WTC11 (cell line): ENCODE measurements around the gene KRT9. TPM values are rescaled to one million over a fixed set of nuclear protein-coding genes. Genes with fewer than 3 reads are reported as not detected.
"Not testable (repeated sequence)": the region's sequence is repeated elsewhere in the genome, so short reads cannot be mapped to it uniquely, and the experiment has no call there.

Experiments
- ATAC-seq: fragments of 200-7000 bp; cut with Tn5 transposase; 2 replicates; pipeline ENCODE4 v1.10.0; 2021; ENCODE audit warnings: mild to moderate bottlenecking, moderate library complexity
- CTCF ChIA-PET: fragments of 300-600 bp; sonication (Branson Sonifier 250); formaldehyde crosslinking; loops from one replicate; lab custom pipeline; 2021; ENCODE audit warnings: antibody characterized with exemption; lab: Charles Lee
- POLR2A ChIA-PET: fragments of 350-600 bp; sonication (Branson Sonifier 250); formaldehyde crosslinking; loops from one replicate; lab custom pipeline; 2021; ENCODE audit warnings: antibody characterized with exemption; lab: Charles Lee
- DNase-seq: peaks from one replicate; pipeline ENCODE4 v3.0.0; 2021; ENCODE audit warnings: low spot score
- H3K27ac Mint-ChIP-seq: 2 replicates; pipeline ENCODE4 v1.8.0; 2021; ENCODE audit warnings: mixed read lengths
- H3K27me3 Mint-ChIP-seq: 2 replicates; pipeline ENCODE4 v1.8.0; 2021; ENCODE audit warnings: low read depth, mild to moderate bottlenecking, moderate library complexity, mixed read lengths
- H3K36me3 Mint-ChIP-seq: 2 replicates; pipeline ENCODE4 v1.8.0; 2021; ENCODE audit warnings: mixed read lengths
- H3K4me1 Mint-ChIP-seq: 2 replicates; pipeline ENCODE4 v1.8.0; 2022; ENCODE audit warnings: mixed read lengths
- H3K4me3 Mint-ChIP-seq: 2 replicates; pipeline ENCODE4 v1.8.0; 2021; ENCODE audit warnings: mild to moderate bottlenecking, moderate library complexity, mixed read lengths
- H3K9me3 Mint-ChIP-seq: 2 replicates; pipeline ENCODE4 v1.8.0; 2021; ENCODE audit warnings: mixed read lengths
- ATF3 ChIP-seq: sonication (generic); formaldehyde crosslinking; conservative IDR thresholded peaks from 2 replicates; pipeline ENCODE4 v1.8.1; 2022; ENCODE audit warnings: mild to moderate bottlenecking, missing genetic modification reagents
- E2F1 ChIP-seq: sonication (generic); formaldehyde crosslinking; IDR thresholded peaks from 2 replicates; pipeline ENCODE4 v1.8.0; 2022; ENCODE audit warnings: mild to moderate bottlenecking, missing genetic modification reagents
- EMX1 ChIP-seq: fragments of 250-450 bp; sonication (Bioruptor Pico); IDR thresholded peaks from 2 replicates; pipeline ENCODE4 v1.8.0; 2021; ENCODE audit warnings: mild to moderate bottlenecking
- ETV6 ChIP-seq: sonication (generic); formaldehyde crosslinking; IDR thresholded peaks from 2 replicates; pipeline ENCODE4 v1.8.1; 2022; ENCODE audit warnings: mild to moderate bottlenecking, missing genetic modification reagents
- HMGXB4 ChIP-seq: sonication (generic); formaldehyde crosslinking; IDR thresholded peaks from 2 replicates; pipeline ENCODE4 v1.8.1; 2023; ENCODE audit warnings: mild to moderate bottlenecking, moderate library complexity, missing genetic modification reagents
- MAX ChIP-seq: sonication (generic); formaldehyde crosslinking; IDR thresholded peaks from 2 replicates; pipeline ENCODE4 v1.8.0; 2022; ENCODE audit warnings: mild to moderate bottlenecking, missing genetic modification reagents
- MXD4 ChIP-seq: fragments of 250-450 bp; sonication (Bioruptor Pico); IDR thresholded peaks from 2 replicates; pipeline ENCODE4 v1.8.0; 2021; ENCODE audit warnings: mild to moderate bottlenecking, moderate library complexity, borderline replicate concordance
- MYBL2 ChIP-seq: sonication (generic); formaldehyde crosslinking; IDR thresholded peaks from 2 replicates; pipeline ENCODE4 v1.8.1; 2023; ENCODE audit warnings: mild to moderate bottlenecking, moderate library complexity, missing genetic modification reagents
- NR1H2 ChIP-seq: sonication (generic); formaldehyde crosslinking; IDR thresholded peaks from 2 replicates; pipeline ENCODE4 v1.9.0; 2021; ENCODE audit warnings: mild to moderate bottlenecking, moderate library complexity, missing genetic modification reagents
- OVOL2 ChIP-seq: fragments of 250-450 bp; sonication (Bioruptor Pico); IDR thresholded peaks from 2 replicates; pipeline ENCODE4 v1.9.0; 2021; ENCODE audit warnings: mild to moderate bottlenecking, borderline replicate concordance
- SMAD4 ChIP-seq: sonication (generic); formaldehyde crosslinking; IDR thresholded peaks from 2 replicates; pipeline ENCODE4 v1.8.0; 2022; ENCODE audit warnings: mild to moderate bottlenecking, missing genetic modification reagents
- ZBTB43 ChIP-seq: sonication (generic); formaldehyde crosslinking; IDR thresholded peaks from 2 replicates; pipeline ENCODE4 v1.8.1; 2023; ENCODE audit warnings: mild to moderate bottlenecking, missing genetic modification reagents
- ZNF232 ChIP-seq: sonication (generic); formaldehyde crosslinking; IDR thresholded peaks from 2 replicates; pipeline ENCODE4 v1.8.0; 2022; ENCODE audit warnings: mild to moderate bottlenecking, missing genetic modification reagents
- ZNF263 ChIP-seq: sonication (generic); formaldehyde crosslinking; IDR thresholded peaks from 2 replicates; pipeline ENCODE4 v1.8.1; 2022; ENCODE audit warnings: low read depth, mild to moderate bottlenecking, moderate library complexity, missing genetic modification reagents
- ZNF281 ChIP-seq: sonication (generic); formaldehyde crosslinking; IDR thresholded peaks from 2 replicates; pipeline ENCODE4 v1.8.0; 2023; ENCODE audit warnings: mild to moderate bottlenecking, missing genetic modification reagents
- ZNF317 ChIP-seq: sonication (generic); formaldehyde crosslinking; IDR thresholded peaks from 2 replicates; pipeline ENCODE4 v1.8.1; 2023; ENCODE audit warnings: low read depth, mild to moderate bottlenecking, moderate library complexity, missing genetic modification reagents, borderline replicate concordance
- ZNF671 ChIP-seq: fragments of 250-450 bp; sonication (Bioruptor Pico); IDR thresholded peaks from 2 replicates; pipeline ENCODE4 v1.8.0; 2021; ENCODE audit warnings: mild to moderate bottlenecking
- total RNA-seq: library from RNA; stranded (reverse); gene quantifications from 3 replicates; pipeline ENCODE4 v1.2.3, GENCODE V29; 2021

KRT9 gene
- total RNA-seq, 1 experiment from 2014 or later, result not detected

GRCh38 chr17:41585301-41586056, 13.6 kb upstream of the KRT9 start:
- Mint-ChIP-seq H3K27me3 (peaks cover 14% of the 10 kb centered on the region), H3K9me3 (no peaks in the 10 kb centered on the region), H3K27ac (no peak overlapping the region), H3K4me3 (no peak overlapping the region), H3K4me1 (peaks cover 3% of the 10 kb centered on the region), H3K36me3 (no peaks in the 10 kb centered on the region)
- no peak for DNase-seq
- ATAC-seq, result no peak
- CTCF ChIA-PET, result interaction anchor here (1.0 to 3.8 kb wide), 5 partner anchors 24 to 80 kb away, joined by 3 to 22 read pairs (median 6); no protein-coding TSS in a partner anchor
- TF ChIP-seq E2F1 (CRISPR knock-in tag) (no peak), ZNF281 (CRISPR knock-in tag) (no peak), MAX (CRISPR knock-in tag) (no peak), MYBL2 (CRISPR knock-in tag) (no peak), NR1H2 (CRISPR knock-in tag) (no peak), ZBTB43 (CRISPR knock-in tag) (no peak)
- POLR2A ChIA-PET, result no interaction called here

- ATAC-seq, H3K4me1 Mint-ChIP-seq, H3K36me3 Mint-ChIP-seq, DNase-seq, POLR2A ChIA-PET, H3K4me3 Mint-ChIP-seq, H3K27ac Mint-ChIP-seq, H3K9me3 Mint-ChIP-seq: not testable (repeated sequence)
- peaks cover 23% of the 10 kb centered on the region for H3K27me3 Mint-ChIP-seq
- CTCF ChIA-PET, result interaction anchor here (0.5 to 3.8 kb wide), 5 partner anchors 35 to 81 kb away, joined by 4 to 22 read pairs (median 6); no protein-coding TSS in a partner anchor
Observed at GRCh38 chr17:41584331-41584927, 12.6 kb upstream of the KRT9 start.

GRCh38 chr17:41583137-41584127, 11.6 kb upstream of the KRT9 start:
- ATAC-seq (no peak), DNase-seq (no peak)
- H3K27ac Mint-ChIP-seq, result no peak overlapping the region
- no peaks in the 10 kb centered on the region for H3K9me3 Mint-ChIP-seq
- CTCF ChIA-PET, result interaction anchor here (0.6 to 3.8 kb wide), 8 partner anchors 34 to 171 kb away, joined by 3 to 22 read pairs (median 6); no protein-coding TSS in a partner anchor
- no peak overlapping the region for H3K4me3 Mint-ChIP-seq
- peaks cover 23% of the 10 kb centered on the region for H3K27me3 Mint-ChIP-seq
- no peaks in the 10 kb centered on the region for H3K36me3 Mint-ChIP-seq
- peaks cover 11% of the 10 kb centered on the region for H3K4me1 Mint-ChIP-seq
- POLR2A ChIA-PET, result no interaction called here
- TF ChIP-seq ZNF317 (CRISPR knock-in tag) (no peak), MXD4 (no peak), HMGXB4 (CRISPR knock-in tag) (no peak), ETV6 (CRISPR knock-in tag) (no peak), ATF3 (CRISPR knock-in tag) (no peak), ZBTB43 (CRISPR knock-in tag) (no peak), OVOL2 (CRISPR knock-in tag) (no peak), SMAD4 (CRISPR knock-in tag) (no peak), EMX1 (no peak), ZNF263 (no peak), E2F1 (CRISPR knock-in tag) (no peak), ZNF232 (CRISPR knock-in tag) (no peak), ZNF671 (CRISPR knock-in tag) (no peak)
